Tibial nerve (tissue), 4 donors: ENCODE data around the gene GJA8.

ENCODE experiments used
- EP300 ChIP-seq, 2 donors: sonication (generic); formaldehyde crosslinking; IDR thresholded peaks; one replicate each; pipeline ENCODE4 v1.6.1; 2017; ENCODE audit warnings: antibody characterized with exemption in 2 of 2, mild to moderate bottlenecking in 1 of 2
- POLR2A ChIP-seq, 2 donors: fragments of 450-650 bp; IDR thresholded peaks; one replicate each; pipeline ENCODE4 v1.6.1; 2017; ENCODE audit warnings: antibody characterized with exemption in 2 of 2, mild to moderate bottlenecking in 2 of 2, moderate library complexity in 2 of 2
- TF ChIP-seq, protein P1 (sequence below), 5 experiments: fragments of 200-600 bp in 3 of 5; fragments of 450-650 bp in 2 of 5; sonication (generic) in 3 of 5; IDR thresholded peaks; one replicate each; pipeline ENCODE4 v1.5.1; 2016 to 2019; ENCODE audit warnings: antibody characterized with exemption in 5 of 5, mild to moderate bottlenecking in 3 of 5, moderate library complexity in 2 of 5

DNA sequence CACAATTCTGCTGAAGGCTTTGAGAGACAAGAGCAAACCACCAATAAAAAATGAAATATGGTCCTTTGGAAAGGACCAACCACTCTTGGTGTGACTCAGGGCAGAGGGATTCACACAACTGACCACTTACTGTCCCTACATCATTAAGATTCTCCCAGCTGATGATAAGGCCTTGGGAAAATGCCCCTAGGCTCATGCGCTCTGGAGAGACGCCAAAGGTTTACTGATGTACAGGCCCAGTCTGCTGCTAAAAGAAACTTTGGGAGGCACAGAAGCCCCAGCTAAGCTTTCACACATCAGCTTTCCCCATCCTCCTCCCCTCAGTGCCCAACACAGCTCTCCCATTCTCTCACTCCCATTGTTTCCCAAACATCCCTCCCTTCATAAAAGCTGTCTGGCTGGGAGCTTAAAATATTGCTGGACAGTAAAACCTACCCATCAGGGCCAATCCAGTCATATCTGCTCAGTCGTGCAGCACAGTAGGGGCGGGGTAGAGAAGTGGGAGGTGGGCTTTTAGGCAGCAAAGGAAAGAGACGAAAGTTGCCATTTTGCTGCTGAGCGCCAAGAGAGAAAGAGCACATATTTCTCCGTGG is at the start of gene GJA8:
- TF ChIP-seq, protein P1, sequence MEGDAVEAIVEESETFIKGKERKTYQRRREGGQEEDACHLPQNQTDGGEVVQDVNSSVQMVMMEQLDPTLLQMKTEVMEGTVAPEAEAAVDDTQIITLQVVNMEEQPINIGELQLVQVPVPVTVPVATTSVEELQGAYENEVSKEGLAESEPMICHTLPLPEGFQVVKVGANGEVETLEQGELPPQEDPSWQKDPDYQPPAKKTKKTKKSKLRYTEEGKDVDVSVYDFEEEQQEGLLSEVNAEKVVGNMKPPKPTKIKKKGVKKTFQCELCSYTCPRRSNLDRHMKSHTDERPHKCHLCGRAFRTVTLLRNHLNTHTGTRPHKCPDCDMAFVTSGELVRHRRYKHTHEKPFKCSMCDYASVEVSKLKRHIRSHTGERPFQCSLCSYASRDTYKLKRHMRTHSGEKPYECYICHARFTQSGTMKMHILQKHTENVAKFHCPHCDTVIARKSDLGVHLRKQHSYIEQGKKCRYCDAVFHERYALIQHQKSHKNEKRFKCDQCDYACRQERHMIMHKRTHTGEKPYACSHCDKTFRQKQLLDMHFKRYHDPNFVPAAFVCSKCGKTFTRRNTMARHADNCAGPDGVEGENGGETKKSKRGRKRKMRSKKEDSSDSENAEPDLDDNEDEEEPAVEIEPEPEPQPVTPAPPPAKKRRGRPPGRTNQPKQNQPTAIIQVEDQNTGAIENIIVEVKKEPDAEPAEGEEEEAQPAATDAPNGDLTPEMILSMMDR (IDR thresholded peaks at IDR 0.05), result no peak
- no peak for TF ChIP-seq POLR2A (IDR thresholded peaks at IDR 0.05)
- no peak for TF ChIP-seq EP300 (IDR thresholded peaks at IDR 0.05)
